ENCODE data around the gene TXNRD1.
"Not testable (repeated sequence)": the region's sequence is repeated elsewhere in the genome, so short reads cannot be mapped to it uniquely, and the experiment has no call there.

- not testable (repeated sequence) for TF ChIP-seq EZH2phosphoT487 (IDR thresholded peaks at IDR 0.05; ENCODE audit: low read depth); CTCF (IDR thresholded peaks at IDR 0.05; ENCODE audit: low read depth, low read length)
Observed at GRCh38 chr12:104394086-104394485, 178.5 kb downstream of the TXNRD1 start.

Data from OCI-LY3 (cell line).